ENCODE data around the gene KCNG2. TPM values are rescaled to one million over a fixed set of nuclear protein-coding genes. Genes with fewer than 3 reads are reported as not detected.

KCNG2 gene
- polyA plus RNA-seq, 1 of the 3 experiments (the other 2 are of a cell fraction), result not detected

DNA sequence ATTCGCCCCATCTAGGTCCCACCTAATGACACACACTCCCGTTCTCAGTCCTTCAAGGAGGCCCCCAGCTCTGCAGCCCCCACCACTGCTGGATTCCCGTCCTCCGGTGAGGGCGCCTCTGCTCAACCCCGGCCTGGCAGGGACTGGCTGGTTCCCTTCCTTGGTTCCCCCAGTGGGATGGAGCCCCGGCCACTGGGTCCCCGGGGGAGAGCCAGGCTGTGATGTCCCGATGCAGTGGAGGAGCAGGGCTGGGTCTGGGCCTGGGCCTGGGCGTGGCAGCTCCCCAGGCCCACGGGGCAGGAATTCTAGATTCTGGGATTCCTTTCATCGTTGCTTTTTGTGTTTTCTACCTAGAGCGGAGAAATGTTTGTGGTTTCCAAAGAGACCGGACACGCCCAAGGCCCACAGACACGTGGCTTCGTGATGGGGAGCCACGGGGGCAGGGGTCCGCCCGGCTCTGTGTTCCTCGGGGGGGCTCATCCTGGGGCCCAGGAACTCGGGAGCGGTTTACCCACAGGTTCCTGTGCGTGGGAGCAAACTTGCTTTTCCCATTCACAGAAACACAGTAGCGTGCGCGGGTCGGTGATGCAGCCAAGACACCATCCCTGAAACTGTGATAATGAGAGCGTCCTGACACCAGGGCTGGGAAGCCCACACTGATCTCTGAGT lies 86.7 kb downstream of the KCNG2 start:
- WGBS (ENCODE audit: low lambda C conversion rate), result 26% methylated on average over 21 of the region's 29 CpGs
- no peak for DNase-seq
- H3K27me3 ChIP-seq (ENCODE audit: insufficient read depth), result peaks cover 5% of the 10 kb centered on the region; the same call in 1 of the 2 replicates
- H3K4me1 ChIP-seq (ENCODE audit: control insufficient read depth in 1 of 2, insufficient read depth in 2 of 2, low read depth in 1 of 2, low read length in 1 of 2), result no peaks in the 10 kb centered on the region
- TF ChIP-seq FOXJ3 (CRISPR knock-in tag; IDR thresholded peaks at IDR 0.05) (no peak), RXRA (IDR thresholded peaks at IDR 0.05; ENCODE audit: borderline replicate concordance, low read depth) (no peak), RAD21 (IDR thresholded peaks at IDR 0.05; ENCODE audit: low read length) (no peak), JUND (IDR thresholded peaks at IDR 0.05) (no peak), MAX (IDR thresholded peaks at IDR 0.05; ENCODE audit: low read depth) (no peak), CHD2 (IDR thresholded peaks at IDR 0.05; ENCODE audit: low read length, partially characterized antibody) (no peak), FOXM1 (IDR thresholded peaks at IDR 0.05; ENCODE audit: low read depth) (no peak), TCF12 (IDR thresholded peaks at IDR 0.05) (no peak), RFX5 (IDR thresholded peaks at IDR 0.05; ENCODE audit: low read length) (no peak), TEAD4 (IDR thresholded peaks at IDR 0.05; ENCODE audit: borderline replicate concordance, insufficient read depth) (no peak), RCOR1 (IDR thresholded peaks at IDR 0.05; ENCODE audit: low read length) (no peak)
- TF ChIP-seq, protein P1, sequence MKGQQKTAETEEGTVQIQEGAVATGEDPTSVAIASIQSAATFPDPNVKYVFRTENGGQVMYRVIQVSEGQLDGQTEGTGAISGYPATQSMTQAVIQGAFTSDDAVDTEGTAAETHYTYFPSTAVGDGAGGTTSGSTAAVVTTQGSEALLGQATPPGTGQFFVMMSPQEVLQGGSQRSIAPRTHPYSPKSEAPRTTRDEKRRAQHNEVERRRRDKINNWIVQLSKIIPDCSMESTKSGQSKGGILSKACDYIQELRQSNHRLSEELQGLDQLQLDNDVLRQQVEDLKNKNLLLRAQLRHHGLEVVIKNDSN (IDR thresholded peaks at IDR 0.05; ENCODE audit: borderline replicate concordance, low read depth), result no peak
- TF ChIP-seq, protein P2, sequence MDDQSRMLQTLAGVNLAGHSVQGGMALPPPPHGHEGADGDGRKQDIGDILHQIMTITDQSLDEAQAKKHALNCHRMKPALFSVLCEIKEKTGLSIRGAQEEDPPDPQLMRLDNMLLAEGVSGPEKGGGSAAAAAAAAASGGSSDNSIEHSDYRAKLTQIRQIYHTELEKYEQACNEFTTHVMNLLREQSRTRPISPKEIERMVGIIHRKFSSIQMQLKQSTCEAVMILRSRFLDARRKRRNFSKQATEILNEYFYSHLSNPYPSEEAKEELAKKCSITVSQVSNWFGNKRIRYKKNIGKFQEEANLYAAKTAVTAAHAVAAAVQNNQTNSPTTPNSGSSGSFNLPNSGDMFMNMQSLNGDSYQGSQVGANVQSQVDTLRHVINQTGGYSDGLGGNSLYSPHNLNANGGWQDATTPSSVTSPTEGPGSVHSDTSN (IDR thresholded peaks at IDR 0.05), result no peak
- no peaks in the 10 kb centered on the region for H3F3A ChIP-seq (replicated peaks; ENCODE audit: insufficient read depth)
- POLR2A ChIA-PET, result no interaction called here
- H4K20me1 ChIP-seq (ENCODE audit: insufficient read depth), result no peaks in the 10 kb centered on the region
- no peak overlapping the region for H3K4me3 ChIP-seq (ENCODE audit: low read depth in 2 of 2, low read length in 1 of 2)
- H3K79me2 ChIP-seq (ENCODE audit: insufficient read depth), result no peaks in the 10 kb centered on the region
- no peaks in the 10 kb centered on the region for H3K36me3 ChIP-seq (replicated peaks in 1 of 2; ENCODE audit: control insufficient read depth in 1 of 2, insufficient read depth in 2 of 2, low read length in 1 of 2)
- no peak overlapping the region for H3K4me2 ChIP-seq
- CTCF ChIA-PET, result no interaction called here
- H3K9me2 ChIP-seq, result no peaks in the 10 kb centered on the region
- H3K9ac ChIP-seq, result no peak overlapping the region
- no peak overlapping the region for H3K27ac ChIP-seq (ENCODE audit: low read depth in 2 of 2, low read length in 1 of 2)
- no peaks in the 10 kb centered on the region for H3K9me3 ChIP-seq
- no peak overlapping the region for H2AFZ ChIP-seq (ENCODE audit: low read depth)

GRCh38 chr18:79884963-79885728 lies 87.4 kb downstream of the KCNG2 start:
- Histone ChIP-seq H3K4me3 (ENCODE audit: low read depth in 2 of 2, low read length in 1 of 2) (no peak overlapping the region), H4K20me1 (ENCODE audit: insufficient read depth) (no peaks in the 10 kb centered on the region), H3F3A (replicated peaks; ENCODE audit: insufficient read depth) (no peaks in the 10 kb centered on the region), H3K9ac (no peak overlapping the region), H3K4me1 (ENCODE audit: control insufficient read depth in 1 of 2, insufficient read depth in 2 of 2, low read depth in 1 of 2, low read length in 1 of 2) (no peaks in the 10 kb centered on the region), H3K79me2 (ENCODE audit: insufficient read depth) (no peaks in the 10 kb centered on the region), H2AFZ (ENCODE audit: low read depth) (no peak overlapping the region), H3K9me2 (no peaks in the 10 kb centered on the region), H3K9me3 (no peaks in the 10 kb centered on the region), H3K27me3 (ENCODE audit: insufficient read depth) (peaks cover 5% of the 10 kb centered on the region; the same call in 1 of the 2 replicates), H3K27ac (ENCODE audit: low read depth in 2 of 2, low read length in 1 of 2) (no peak overlapping the region), H3K36me3 (replicated peaks in 1 of 2; ENCODE audit: control insufficient read depth in 1 of 2, insufficient read depth in 2 of 2, low read length in 1 of 2) (no peaks in the 10 kb centered on the region), H3K4me2 (no peak overlapping the region)
- ChIA-PET CTCF (no interaction called here), POLR2A (no interaction called here)
- WGBS (ENCODE audit: low lambda C conversion rate), result 34% methylated on average over 23 of the region's 25 CpGs
- DNase-seq, result peak; percentile 28
- TF ChIP-seq GABPA (IDR thresholded peaks at IDR 0.05; ENCODE audit: low read depth) (no peak), MEF2A (IDR thresholded peaks at IDR 0.05; ENCODE audit: borderline replicate concordance, low read depth) (no peak), EP300 (IDR thresholded peaks at IDR 0.05; ENCODE audit: borderline replicate concordance in 1 of 2, low read depth in 1 of 2, low read length in 1 of 2) (no peak), CHD2 (IDR thresholded peaks at IDR 0.05; ENCODE audit: low read length, partially characterized antibody) (no peak), TCF12 (IDR thresholded peaks at IDR 0.05) (no peak), ELF1 (IDR thresholded peaks at IDR 0.05) (no peak), POLR2AphosphoS5 (IDR thresholded peaks at IDR 0.05; ENCODE audit: low read depth, low read length) (no peak), SIN3A (IDR thresholded peaks at IDR 0.05; ENCODE audit: borderline replicate concordance, low read depth, low read length) (no peak), MXI1 (IDR thresholded peaks at IDR 0.05; ENCODE audit: low read depth, low read length) (no peak)
- TF ChIP-seq, protein P1 (IDR thresholded peaks at IDR 0.05; ENCODE audit: borderline replicate concordance, low read depth), result no peak
- TF ChIP-seq, protein P2 (IDR thresholded peaks at IDR 0.05), result no peak

All from SK-N-SH (cell line).